GM04504 (cell line): ENCODE results near the gene DUSP19.
A peak's percentile ranks its signal among the peaks of the same experiment; 100 is the strongest.

Experiments used
- DNase-seq: peaks from one replicate; pipeline ENCODE4 v3.0.0-alpha.2; 2012; ENCODE audit warnings: low read depth

DUSP19 gene

DNA sequence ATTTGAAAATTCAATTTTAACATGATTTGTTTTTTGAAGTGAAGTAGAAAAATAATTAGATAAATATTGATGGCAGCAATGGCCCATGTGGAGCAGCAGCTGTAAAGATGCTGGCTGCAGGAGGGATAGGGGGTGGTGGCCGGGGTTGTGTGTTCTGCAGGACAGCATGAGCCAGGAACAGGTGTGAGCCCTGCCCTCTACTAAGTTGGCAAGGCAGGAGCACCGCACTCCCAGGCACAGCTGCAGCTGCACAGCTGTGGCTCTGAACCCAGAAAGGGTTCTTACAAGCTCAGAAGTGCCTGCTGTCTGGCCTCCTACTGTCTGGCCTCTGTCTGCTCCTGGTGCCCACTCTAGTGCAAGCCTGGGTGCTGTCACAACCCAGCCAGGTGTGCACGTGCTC, 10.0 kb upstream of the DUSP19 start:
- no peak for DNase-seq

- no peak for DNase-seq
Measured at GRCh38 chr2:183069174-183069573, 9.4 kb upstream of the DUSP19 start.

GRCh38 chr2:183070942-183071844, 7.4 kb upstream of the DUSP19 start:
- DNase-seq, result no peak

DNA sequence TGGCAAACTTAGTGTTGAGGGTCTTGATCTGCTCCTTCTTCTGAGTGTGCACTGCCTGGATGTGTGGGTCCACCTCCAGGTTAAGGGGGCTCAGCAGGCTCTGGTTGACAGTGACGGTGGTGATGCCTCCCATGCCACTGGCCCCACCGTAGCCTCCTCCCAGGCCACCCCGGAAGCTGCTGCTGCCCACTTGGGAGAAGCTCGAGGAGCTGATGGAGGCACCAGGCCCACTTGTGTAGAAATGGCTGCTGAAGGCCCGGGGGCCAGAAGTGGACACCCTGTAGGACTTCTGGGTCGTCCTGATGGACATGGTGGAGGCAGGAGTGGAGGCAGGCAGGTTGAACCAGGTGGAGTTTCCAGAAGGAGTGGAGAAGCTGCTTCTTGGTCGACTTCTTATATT, 6.4 kb upstream of the DUSP19 start:
- DNase-seq, result no peak

GRCh38 chr2:183078163-183078463, 434 bp upstream of the DUSP19 start:
- no peak for DNase-seq

DNA sequence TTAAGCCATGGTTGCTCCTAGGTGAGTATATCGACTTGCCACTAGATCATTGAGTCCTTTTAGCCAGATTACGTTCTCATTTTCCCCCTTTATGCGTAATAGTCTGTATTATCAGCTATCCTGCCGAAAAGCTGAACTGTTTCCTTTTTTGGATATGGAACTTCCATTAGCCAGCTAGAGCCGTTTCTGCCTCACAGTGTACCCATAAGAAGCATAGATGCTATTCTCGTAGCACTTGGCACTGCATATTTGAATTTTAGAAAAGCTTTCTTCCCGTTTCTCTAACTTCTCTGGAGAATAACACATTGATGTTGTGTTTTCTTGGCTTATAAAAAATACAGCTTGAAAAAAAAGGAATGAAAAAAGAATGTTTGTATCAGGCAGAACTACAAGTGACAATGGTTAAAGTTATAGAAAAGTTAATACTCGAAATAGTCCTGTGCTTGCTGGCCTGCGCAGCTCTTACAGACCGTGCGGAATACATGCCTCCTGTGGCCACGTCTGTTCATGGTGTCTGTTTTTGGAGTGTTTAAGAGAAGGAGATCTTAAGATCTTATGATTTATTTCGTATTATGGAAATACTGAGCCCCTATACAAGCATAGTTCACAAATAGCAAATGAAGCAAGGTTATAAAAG, 710 bp downstream of the DUSP19 start:
- DNase-seq, result no peak

GRCh38 chr2:183081911-183082310, 3.4 kb downstream of the DUSP19 start:
- DNase-seq, result no peak

GRCh38 chr2:183088061-183088460, 9.5 kb downstream of the DUSP19 start:
- DNase-seq, result no peak

DNA sequence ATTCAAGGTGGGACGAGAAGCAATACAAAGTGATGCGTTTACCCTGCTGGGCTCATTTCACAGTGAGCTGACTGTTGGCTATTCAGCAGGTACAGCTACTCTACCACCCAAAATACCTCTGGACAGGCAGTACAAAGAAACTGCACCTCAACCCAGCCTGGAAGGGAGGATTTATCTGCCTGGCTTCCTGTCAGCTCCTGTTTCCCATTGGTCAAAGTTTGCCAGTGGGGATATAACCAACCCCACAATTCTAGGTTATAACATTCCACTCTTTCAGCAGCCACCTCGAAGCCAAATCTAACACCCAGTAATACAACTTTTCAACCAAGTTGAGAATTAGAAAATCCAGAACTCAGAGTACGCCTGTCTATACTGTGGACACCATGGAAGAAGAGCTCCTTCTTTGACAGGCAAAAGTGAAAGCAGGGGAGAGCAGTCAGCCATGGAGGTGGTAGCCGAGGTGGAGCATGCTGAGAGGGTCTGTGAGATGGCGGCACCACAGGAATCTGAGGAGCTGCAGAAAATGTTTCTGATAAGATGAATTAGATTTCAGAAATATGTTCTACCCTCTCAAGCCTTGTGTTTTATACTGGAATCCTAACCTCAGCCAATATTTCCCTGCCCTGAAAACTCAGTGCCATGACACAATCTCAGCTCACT, 10.8 kb downstream of the DUSP19 start:
- no peak for DNase-seq

DNA sequence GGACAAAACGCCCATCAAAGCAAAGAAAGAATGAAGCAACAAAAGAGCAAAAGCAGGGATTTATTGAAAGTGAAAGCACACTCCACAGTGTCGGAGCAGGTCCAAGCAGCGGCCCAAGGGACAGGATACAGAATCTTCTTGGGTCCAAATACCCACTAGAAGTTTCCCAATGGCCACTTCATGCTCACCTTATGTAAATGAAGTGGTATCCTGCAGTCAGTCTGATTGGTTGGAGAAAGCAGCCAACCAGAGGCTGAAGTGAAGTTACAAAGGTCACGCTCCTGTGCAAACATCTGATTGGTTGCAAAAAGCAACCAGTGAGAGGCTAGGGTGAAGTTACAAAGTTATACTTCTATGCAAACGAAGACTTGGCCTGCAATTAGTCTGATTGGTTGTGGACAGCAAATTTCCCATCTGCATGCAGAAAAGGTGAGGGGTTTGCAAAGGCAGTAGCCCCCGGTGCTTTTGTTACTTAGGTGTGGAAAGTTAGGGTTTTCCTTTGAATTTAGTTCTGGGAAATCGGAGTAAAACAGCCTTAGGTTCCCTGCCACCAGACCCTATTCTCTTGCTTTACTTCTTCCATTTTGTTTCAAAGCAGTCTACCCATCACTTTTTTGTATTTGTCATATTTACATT, 12.9 kb downstream of the DUSP19 start:
- no peak for DNase-seq

DNA sequence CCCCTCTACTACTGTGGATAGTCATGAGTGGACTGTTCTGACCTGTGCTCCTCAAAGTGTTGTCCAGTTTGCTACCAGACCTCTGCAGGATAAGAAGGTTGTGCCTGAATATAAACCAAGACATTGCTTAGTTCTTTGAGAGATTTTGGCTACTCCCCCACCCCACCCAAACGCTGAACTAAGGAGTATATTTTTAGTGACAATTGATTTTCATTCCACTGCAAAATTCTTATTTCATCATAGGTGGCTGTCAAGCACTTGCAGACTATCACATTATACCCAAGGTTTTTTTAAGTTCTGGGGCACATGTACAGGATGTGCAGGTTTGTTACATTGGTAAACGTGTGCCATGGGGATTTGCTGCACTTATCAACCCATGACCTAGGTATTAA, 13.4 kb downstream of the DUSP19 start:
- DNase-seq, result no peak

- no peak for DNase-seq
Measured at GRCh38 chr2:183093857-183094657, 15.5 kb downstream of the DUSP19 start.

GRCh38 chr2:183105402-183106134, 27.0 kb downstream of the DUSP19 start:
- DNase-seq, result peak; percentile 14

GRCh38 chr2:183112577-183112976, 34.0 kb downstream of the DUSP19 start:
- DNase-seq, result no peak

- DNase-seq, result no peak
Measured at GRCh38 chr2:183113630-183114029, 35.1 kb downstream of the DUSP19 start.

GRCh38 chr2:183117226-183117625, 38.7 kb downstream of the DUSP19 start:
- no peak for DNase-seq

GRCh38 chr2:183123117-183123958, 44.8 kb downstream of the DUSP19 start:
- no peak for DNase-seq

GRCh38 chr2:183123959-183124221, 45.3 kb downstream of the DUSP19 start:
- no peak for DNase-seq

DNA sequence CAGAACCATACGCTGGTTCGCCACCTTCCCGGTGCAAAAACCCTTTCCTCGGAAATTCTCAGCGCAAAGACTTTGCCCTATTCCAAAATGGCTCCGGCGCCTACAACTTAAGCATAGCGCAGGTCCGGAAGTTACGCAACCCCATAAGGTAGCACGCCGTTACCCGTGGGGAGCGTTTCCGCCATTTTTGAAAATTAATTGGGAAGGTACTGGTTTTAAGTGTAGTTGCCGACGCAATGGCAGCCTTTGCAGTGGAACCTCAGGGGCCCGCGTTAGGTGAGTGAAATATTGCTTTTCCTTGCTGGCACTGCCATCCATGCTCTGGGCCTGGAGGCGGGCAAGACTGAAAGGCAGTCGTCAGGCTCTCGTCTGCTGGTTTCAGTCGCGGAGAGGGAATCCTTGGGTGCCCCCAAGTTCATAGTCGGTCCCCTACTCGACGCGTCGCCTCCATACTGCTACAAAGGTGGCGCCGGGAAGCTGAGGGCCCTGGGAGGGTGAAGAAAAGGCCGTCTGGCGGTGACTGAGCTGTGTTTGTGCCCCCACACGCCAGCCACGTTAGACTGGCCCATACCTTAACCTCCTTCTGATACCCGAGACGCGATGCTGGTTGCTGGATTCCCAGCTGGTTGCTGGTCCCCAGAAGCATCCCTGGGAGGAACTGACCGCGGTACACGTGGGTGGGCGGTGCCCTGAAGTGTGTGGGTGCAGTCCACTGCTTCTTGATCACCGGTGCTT, 45.8 kb downstream of the DUSP19 start, which contains the start of gene NUP35:
NUP35 (plus strand) TSS at position 222 of the 735 bp plus-strand sequence; CDS start at position 237, 15 bp downstream.
- peak; percentile 69 for DNase-seq

GRCh38 chr2:183124957-183125255, 46.4 kb downstream of the DUSP19 start:
- DNase-seq, result no peak
